WTC11 (cell line): ENCODE measurements around the gene SF3B4.

Experiments used
- CTCF ChIP-seq: fragments of 200-600 bp; IDR thresholded peaks from 2 replicates; pipeline ENCODE4 v1.8.0; 2022; ENCODE audit warnings: antibody characterized with exemption
- E2F4 ChIP-seq: sonication (generic); formaldehyde crosslinking; IDR thresholded peaks from 2 replicates; pipeline ENCODE4 v1.8.1; 2022; ENCODE audit warnings: low read depth, mild to moderate bottlenecking, moderate library complexity, missing genetic modification reagents, borderline replicate concordance
- ETV6 ChIP-seq: sonication (generic); formaldehyde crosslinking; IDR thresholded peaks from 2 replicates; pipeline ENCODE4 v1.8.1; 2022; ENCODE audit warnings: mild to moderate bottlenecking, missing genetic modification reagents
- FOXK1 ChIP-seq: sonication (generic); formaldehyde crosslinking; IDR thresholded peaks from 2 replicates; pipeline ENCODE4 v1.8.0; 2022; ENCODE audit warnings: mild to moderate bottlenecking, moderate library complexity, missing genetic modification reagents
- MAX ChIP-seq: sonication (generic); formaldehyde crosslinking; IDR thresholded peaks from 2 replicates; pipeline ENCODE4 v1.8.0; 2022; ENCODE audit warnings: mild to moderate bottlenecking, missing genetic modification reagents
- SMAD3 ChIP-seq: sonication (generic); formaldehyde crosslinking; IDR thresholded peaks from 2 replicates; pipeline ENCODE4 v1.8.0; 2022; ENCODE audit warnings: missing genetic modification reagents, mild to moderate bottlenecking, borderline replicate concordance
- USF2 ChIP-seq: sonication (generic); formaldehyde crosslinking; IDR thresholded peaks from 2 replicates; pipeline ENCODE4 v1.8.1; 2023; ENCODE audit warnings: mild to moderate bottlenecking, missing genetic modification reagents, moderate library complexity
- ZNF416 ChIP-seq: fragments of 250-450 bp; sonication (Bioruptor Pico); IDR thresholded peaks from 2 replicates; pipeline ENCODE4 v1.9.0; 2021; ENCODE audit warnings: mild to moderate bottlenecking, inconsistent platforms

GRCh38 chr1:149925345-149925744, 2.3 kb downstream of the SF3B4 start:
- TF ChIP-seq USF2 (CRISPR knock-in tag), result no peak
- no peak for TF ChIP-seq CTCF
- TF ChIP-seq ETV6, result no peak
- TF ChIP-seq MAX (CRISPR knock-in tag), result no peak
- TF ChIP-seq E2F4, result no peak
- TF ChIP-seq FOXK1 (CRISPR knock-in tag), result no peak
- no peak for TF ChIP-seq ZNF416 (CRISPR knock-in tag)
- TF ChIP-seq SMAD3 (CRISPR knock-in tag), result no peak
